SHP77 (cell line): ENCODE data around the gene RASA1.
A peak's percentile ranks its signal among the peaks of the same experiment; 100 is the strongest.
"Not testable (repeated sequence)": the region's sequence is repeated elsewhere in the genome, so short reads cannot be mapped to it uniquely, and the experiment has no call there.

Experiments used
- DNase-seq, 2 experiments: peaks; one replicate each; lab custom pipeline; 2025; lab: John Stamatoyannopoulos, UW

Gene RASA1

DNA sequence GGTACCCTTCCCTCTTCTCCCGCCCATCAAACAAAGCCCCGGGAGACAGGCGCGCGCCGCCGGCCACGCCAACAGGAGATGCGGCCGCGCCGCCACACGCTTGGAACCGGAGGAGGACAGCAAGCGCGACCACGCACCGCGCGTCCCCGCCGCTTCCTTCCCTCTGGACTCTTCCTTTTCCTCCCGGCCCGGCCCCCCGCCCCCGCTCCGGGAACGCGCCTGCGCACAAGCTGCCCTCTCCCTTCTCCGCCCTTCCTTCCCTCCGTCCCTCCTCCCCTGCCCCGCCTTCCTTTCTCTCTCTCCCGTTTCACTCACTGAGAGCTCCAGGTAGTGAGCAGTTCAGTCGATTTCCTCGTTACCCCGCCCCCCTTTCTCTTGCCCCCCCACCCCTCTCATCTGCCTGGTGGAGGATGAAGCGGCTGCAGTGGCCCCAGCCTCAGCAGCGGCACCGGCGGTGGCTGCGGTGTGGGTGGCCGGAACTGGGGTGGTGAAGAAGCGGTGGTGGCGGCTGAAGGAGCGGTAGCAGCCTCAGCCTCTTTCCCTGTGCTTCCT is at the start of gene RASA1:
RASA1 (plus strand) TSS at position 310 of the 552 bp plus-strand sequence. CDS start 569 bp downstream, outside the sequence.
- DNase-seq = peak; percentile 89 to 90

DNA sequence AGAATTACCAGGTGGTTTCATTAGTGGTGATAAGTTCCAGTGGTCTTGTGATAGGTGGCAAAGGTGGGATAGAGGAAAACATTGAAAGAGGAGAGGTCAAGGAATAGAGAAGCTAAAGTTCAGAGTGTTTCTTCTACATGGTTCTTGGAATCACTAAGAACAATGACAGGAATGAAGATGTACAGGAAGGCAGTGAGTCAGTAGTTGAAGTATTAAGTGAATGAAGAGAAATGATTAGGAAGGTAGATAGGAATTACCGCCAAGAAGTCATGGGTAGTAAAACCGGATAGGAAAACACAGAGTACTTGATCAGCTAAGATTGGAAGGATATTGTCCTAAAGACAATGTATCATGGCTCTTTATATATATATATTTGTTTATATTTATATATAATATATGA is 37.9 kb upstream of the RASA1 start:
- DNase-seq = no peak

DNA sequence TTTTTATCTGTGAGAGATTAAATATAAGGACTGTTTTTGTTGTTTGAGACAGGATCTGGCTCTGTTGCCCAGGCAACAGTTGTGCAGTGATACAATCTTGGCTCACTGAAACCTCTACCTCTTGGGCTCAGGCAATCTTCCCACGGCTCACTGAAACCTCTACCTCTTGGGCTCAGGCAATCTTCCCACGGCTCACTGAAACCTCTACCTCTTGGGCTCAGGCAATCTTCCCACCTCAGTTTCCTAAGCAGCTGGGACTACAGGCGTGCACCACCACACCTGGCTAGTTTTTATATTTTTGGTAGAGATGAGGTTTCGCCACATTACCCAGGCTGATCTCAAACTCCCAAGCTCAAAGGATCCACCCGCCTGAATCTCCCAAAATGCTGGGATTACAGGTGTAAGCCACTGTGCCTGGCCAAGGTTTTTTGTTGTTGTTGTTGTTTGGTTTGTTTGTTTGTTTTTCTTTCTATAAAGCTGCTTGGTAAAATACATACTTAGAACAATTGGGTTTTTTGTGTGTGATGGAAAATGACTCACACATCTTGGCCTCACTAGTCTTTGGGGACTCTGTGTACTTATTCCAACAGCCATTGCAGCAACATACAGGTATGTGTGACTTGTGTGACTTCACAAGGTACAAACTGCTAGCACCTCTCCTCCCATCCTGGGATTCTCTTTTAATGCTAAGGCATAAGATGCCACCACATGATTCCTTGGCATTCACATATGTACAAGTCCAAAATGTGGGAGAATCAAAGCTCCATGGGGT is 36.5 kb upstream of the RASA1 start:
- DNase-seq = no peak

DNA sequence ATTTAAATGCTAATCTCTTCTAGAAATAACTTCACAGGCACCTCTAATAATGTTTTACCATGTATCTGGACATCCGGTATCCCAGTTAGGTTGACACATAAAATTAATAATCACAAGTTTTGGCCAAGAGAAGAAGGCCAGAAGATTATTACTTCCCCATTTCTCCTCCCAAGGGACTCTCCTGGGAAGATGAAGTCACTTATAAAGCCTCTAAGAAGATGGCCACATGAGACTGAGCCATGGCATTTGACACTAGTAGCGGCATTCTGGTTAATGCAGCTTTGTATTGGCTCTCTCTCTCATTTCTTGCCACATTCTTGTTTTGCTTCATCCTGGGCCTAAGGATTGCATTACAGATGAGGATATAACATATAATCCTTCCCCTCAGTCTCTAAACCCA is 34.5 kb upstream of the RASA1 start:
- DNase-seq = no peak

DNA sequence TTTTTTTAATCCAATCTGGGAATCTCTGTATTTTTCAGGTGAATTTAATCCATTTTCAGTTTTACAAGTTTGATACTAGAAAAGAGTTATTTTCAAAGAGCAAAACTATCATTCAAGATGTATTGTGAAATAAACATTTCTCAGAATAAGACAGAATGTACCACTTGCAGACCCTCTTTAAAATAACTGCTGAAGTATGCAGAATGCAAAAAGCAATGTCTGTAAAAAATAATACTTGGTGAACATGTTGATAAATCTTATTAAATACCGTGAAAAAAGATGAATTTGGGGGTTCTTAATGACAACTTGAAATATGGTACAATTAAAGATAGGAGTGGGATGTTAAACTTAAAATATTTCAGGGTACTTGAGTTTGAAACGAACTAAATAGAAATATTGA is 26.1 kb upstream of the RASA1 start:
- no peak for DNase-seq

DNA sequence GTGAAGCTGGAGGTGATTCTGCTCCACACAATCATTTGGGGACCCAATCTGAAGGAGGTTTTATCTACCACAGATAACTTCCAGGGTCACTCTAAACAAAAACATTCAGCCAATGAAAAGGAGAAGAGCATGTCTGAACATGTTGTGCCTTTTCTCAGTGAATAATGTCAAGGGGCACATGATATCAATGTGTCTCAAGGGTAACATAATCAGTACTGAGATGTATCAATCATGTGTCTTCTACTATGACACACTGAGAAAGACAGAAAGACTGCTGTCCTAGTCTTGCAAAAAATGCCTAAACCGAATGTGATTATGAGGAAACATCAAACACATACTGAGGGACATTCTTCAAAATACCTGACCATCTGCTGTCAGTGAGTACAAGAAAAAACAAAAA is 25.4 kb upstream of the RASA1 start:
- no peak for DNase-seq

DNA sequence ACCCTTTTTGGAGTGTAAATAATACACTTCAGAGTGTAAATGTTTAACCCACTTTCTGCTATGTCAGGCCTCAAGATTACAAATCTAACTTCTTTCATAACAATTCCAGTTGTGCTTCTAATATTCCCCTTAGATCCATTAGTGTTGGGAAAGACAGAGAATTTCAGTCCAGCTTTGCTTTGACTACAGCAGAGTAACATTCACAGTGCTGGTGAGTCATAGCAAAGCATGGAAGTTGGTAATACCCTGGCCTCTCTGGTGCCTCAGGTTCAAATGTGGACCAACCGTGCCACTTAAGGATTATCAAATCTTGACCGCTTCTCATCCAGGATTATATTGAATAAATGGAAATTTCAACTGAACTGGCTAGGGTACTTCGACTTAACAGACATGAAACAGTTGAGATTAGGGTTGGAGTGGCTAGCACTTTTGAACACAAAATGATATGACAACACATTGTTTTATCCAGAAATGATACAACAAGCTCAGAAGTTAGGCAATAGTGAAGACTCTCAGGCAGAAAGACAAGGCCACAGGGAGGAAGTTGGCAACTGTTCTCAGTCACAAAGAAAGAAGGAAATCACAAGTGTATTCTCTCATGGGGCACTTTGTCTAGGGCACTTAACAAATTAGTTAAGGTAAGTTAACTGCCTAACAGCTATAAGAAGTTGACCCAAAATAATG is 24.4 kb upstream of the RASA1 start:
- DNase-seq = no peak

DNA sequence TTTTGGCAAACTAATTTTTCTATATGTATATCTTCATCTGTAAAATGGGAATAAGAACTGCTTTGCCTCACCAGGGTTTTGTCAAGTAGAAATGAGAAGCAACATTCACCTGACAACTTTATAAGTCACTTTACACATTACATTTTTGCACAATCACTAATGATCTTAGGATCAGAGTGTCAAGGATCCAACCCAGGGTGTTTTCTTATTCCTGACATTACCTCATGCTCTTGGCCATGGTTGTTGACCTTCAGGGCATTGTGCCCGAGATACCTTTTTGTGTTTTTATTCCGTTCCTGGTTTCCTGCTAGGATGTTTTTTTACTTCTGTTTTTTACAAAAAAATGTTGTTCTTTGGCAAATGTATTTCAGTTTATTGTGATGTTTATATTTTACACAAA is 22.2 kb upstream of the RASA1 start:
- no peak for DNase-seq

DNA sequence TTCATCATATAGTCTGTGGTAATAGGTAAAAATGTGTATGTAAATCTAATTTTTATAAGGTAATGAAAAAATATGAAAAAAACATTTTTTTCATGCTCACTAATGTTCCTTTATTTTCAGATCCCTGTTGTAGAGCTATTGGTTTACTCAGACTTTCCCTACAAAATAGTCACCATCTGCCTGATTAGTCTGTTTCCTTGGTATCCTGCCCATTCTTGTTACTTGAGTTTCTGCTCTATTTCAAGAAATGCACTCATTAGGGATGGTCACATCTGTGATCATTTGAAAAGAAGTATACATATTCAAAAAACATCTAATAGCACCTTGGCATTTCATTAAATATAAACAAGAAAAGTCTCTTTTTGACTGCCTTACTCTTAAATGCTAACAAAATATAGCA is 21.6 kb upstream of the RASA1 start:
- no peak for DNase-seq

DNA sequence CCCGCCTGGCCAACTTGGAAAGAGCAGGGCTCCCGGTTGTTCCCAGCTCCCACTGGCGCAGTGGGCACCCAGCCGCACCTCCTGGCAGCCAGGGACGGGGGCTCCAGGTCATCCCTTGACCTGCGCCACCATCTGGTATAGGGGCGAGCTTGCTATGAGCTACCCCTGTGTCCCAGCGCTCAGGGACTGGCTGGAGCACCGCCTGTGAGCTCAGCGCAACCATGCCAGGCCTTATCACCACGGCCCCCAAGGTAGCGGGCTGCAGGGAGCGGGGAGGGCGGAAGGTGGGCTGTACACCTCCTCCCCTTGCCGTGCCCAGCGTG is 15.4 kb upstream of the RASA1 start:
- no peak for DNase-seq

DNA sequence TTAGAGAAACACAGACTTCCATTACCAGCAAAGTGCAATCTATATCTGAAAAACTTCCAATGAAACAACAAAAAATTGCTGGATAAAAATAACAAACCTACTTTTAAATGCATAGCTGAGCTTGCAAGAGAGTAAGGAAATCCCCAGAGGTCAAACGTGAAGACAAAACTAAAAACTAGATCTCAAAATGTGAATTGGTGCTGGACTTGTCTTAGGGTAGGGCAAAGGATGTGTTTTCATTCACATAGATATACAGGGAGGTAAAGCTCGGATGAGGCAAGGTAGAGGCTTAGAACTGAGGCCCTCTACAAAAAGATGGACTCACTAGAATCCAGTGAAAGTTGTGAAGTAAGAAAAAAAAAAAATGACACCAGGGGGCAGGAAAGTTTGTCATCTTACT is 13.6 kb upstream of the RASA1 start:
- DNase-seq = no peak

DNA sequence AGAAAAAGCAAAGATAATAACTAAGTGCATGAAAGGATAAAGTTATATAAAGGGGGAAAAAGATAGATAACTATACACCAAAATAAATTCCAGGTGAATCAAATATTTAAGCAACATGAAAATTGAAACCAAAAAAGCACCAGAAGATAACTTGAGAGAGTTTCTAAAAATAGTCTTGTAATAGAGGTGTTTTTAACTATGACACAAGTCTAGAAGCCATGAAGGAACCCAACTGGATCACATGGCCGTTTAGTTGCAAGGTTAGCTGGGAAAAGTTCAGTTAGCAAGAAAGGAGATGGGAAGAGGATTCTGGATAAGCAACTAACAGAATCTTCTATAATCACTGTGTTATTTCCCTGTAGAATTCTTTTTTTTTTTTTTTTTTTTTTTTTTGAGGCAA is 9.2 kb upstream of the RASA1 start:
- DNase-seq = no peak

DNA sequence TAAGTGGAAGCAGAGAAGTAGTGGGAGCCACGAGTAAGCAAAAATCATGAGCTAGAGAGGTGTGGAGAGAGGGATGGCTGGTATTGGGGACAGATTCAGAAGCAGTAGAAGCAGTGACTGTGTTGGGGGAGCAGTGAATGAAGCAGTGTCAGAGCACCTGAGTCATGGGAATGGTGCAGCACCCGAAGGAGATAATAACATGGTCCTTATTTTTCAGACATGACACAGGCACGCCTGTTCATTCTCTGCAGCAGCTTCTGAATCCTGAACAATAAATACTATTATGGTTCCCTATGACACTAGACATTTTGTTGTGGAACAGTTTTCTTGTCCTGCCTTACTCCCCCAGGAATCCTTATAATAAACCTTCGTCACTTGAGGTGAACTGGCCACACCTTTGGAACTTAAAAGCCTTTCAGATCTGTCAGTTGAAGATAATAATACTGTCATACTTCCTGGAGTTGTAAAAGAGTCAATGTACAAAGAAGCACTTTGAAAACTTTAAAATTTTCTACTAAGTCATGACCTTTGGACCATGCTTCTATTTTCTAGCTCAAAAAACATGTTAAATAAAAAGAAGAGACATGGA is 7.0 kb upstream of the RASA1 start:
- DNase-seq = no peak

DNA sequence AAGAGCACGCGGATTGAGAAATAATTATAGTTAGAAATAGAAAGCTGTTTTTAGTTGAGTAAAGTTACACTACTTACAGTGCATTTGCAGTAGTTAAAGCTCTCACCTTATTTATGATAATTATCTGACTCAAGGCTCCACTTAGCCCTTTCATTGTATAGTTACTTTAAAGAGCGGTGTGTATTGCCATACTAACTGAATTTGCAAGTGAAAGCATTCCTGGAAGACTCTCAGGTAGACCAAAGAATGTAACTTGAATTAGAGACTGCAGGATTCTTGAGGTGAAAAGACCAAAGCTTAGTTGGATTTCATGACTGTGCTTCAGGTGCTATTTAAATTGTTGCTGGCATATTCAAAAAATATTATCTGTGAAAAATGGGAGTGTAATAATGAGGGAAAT is 4.2 kb upstream of the RASA1 start:
- DNase-seq = no peak

DNA sequence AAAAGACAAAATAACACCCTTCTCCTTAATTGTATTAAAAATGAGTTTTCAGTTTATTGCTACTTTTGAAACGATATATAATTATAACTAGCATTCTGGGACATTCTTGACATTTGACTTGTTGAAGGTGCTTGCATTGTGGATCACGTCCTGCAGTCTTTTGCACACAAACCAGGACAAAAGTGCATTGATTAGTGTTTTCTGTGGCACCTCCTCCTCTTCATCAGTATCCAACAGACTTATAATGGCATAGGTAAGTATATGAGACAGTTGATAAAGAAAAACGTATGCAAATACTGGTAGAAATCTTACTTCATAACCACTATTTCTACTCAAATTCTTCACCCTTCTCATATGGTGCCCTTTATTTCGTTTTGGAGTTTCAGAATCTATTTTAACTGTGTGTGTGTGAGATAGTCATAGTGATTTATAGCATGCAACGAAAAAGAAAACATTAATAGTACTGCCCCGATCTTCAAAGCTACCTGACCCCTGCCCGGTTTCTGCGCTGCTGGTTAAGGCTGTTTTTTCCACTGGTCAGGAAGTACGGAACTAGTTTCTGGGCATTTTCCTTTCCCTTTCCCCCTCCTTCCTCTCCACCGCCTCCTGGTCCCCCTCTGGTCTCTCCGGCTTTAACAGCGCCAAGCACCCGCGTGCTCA is 639 bp upstream of the RASA1 start:
- DNase-seq = no peak

DNA sequence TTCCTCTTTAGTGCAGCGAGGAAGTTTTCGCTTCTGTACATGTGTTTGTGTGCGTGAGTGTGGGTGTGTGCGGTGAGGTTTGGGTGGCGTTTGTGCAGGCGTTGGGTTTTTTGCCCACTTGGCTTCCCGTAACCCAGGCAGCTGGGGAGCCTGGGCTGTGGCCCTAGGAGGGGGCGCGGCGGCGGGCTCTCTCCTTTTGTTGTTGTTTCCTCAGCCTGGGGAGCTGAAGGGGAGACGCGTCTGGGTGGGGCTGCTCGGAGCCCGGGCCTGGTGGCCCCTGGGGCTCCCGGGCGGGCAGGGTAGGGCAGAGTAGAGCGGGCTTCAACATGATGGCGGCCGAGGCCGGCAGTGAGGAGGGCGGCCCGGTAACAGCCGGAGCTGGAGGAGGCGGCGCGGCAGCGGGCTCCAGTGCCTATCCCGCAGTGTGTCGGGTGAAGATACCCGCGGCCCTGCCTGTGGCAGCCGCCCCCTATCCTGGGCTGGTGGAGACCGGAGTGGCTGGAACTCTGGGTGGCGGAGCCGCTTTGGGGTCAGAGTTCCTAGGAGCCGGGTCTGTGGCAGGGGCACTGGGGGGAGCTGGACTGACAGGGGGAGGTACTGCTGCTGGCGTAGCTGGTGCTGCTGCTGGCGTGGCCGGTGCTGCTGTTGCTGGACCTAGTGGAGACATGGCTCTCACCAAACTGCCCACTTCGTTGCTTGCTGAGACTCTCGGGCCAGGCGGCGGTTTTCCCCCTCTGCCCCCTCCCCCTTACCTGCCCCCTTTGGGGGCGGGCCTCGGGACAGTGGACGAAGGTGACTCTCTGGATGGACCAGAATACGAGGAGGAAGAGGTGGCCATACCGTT is 665 bp downstream of the RASA1 start:
- DNase-seq = peak; percentile 49 to 71

DNA sequence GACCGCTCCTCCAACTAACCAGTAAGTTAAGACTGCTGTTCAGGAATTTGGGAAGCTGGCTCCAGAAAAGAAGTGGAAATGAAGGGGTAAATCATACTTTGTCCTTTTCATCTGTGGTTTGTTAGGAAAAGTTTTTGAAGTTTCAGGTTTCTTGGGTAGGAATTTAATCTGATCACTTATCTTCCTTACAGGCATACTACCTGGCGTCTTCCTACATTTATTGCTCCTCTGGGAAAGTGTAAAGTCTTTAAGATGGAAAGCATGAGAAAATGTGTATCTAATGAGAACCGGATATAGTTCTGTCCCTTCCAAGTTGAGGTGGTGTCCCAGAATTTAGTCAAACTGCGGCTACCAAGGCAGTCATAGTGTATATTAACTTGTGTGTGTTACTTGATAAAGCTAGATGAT is 1.3 kb downstream of the RASA1 start:
- DNase-seq = no peak

DNA sequence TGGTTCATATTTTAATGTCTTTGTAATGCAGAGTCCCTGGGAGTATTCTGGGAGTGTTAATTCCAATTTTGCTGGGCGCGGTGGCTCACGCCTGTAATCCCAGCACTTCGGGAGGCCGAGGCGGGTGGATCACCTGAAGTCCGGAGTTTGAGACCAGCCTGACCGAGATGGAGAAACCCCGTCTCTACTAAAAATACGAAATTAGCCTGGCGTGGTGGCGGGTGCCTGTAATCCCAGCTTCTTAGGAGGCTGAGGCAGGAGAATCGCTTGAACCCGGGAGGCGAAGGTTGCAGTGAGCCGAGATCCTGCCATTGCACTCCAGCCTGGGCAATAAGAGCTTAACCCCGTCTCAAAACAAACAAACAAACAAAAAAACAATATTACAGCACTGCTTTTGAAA is 3.2 kb downstream of the RASA1 start:
- DNase-seq = not testable (repeated sequence)

DNA sequence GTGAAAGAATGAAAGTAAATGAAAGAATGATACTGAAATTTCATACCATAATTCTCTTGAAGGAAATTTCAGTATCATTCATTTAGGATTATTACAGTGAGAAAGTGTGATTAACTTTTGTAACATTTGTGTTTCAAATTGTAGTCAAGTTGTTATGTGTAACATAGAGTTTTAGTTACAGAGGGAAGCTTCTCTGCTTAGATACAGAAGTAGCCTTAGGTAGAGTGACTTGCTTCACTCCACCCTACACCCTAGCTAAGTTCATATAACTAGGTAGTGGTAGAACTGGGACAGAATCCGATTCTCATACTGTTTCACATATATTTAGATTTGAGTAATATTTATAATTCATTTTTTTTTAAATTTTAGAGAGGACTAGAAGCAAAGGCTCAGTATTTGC is 9.0 kb downstream of the RASA1 start:
- DNase-seq = no peak

DNA sequence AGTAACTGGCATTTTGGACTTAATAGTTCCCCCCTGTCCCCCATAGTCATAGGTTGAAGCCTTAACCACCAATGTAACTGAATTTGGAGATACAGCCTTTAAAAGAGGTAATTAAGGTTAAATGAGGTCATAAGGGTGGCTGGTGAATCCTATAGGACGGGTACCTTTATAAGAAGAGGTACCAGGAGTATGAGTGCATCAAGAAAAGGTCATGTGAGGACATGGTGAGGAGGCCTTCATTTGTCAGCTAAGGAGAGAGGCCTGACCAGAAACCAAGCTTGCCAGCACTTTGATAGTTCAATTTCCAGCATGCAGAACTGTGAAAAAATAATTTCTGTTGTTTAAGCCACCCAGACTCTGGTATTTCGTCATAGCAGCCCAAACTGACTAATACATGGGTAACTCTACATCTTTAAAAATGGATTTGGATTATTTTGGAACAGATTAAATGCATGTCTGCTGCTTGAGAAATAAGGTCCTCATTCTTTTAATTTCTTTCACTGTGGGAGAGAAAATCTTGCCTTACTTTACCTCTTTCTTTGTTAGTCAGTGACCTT is 9.7 kb downstream of the RASA1 start:
- no peak for DNase-seq

DNA sequence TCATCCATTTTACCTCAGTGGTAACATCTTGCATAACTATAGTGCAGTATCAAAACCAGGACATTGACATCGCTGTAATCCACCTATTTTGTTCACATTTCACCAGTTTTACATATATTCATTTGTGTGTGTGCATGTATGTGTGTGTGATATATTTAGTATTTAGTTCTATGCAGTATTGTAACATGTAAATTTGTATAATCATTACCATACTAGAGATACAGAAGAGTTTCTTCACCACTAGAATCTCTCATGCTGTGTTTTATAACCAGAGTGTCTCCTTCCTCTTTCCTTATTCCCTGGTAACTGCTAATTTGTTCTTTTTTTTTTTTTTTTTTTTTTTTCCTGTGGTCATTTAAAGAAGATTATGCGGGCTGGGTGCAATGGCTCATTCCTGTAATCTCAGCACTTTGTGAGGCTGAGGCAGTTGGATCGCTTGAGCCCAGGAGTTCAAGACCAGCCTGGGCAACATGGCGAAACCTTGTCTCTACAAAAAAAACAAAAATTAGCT is 11.0 kb downstream of the RASA1 start:
- DNase-seq = no peak
